Erythroblast (primary cell): ENCODE data around the gene RAD51B.
"Not testable (repeated sequence)": the region's sequence is repeated elsewhere in the genome, so short reads cannot be mapped to it uniquely, and the experiment has no call there.

Source experiments
- DNase-seq, 2 experiments: peaks; one replicate each; lab custom pipeline; 2025; lab: John Stamatoyannopoulos, UW
- GATA1 ChIP-seq: IDR thresholded peaks from 2 replicates; pipeline ENCODE4 v1.6.1; 2011; ENCODE audit warnings: low read depth, mild to moderate bottlenecking, control low read depth, low read length, moderate library complexity
- POLR2A ChIP-seq: IDR thresholded peaks from 2 replicates; pipeline ENCODE4 v1.6.1; 2011; ENCODE audit warnings: mild to moderate bottlenecking, low read length

The RAD51B gene

DNA sequence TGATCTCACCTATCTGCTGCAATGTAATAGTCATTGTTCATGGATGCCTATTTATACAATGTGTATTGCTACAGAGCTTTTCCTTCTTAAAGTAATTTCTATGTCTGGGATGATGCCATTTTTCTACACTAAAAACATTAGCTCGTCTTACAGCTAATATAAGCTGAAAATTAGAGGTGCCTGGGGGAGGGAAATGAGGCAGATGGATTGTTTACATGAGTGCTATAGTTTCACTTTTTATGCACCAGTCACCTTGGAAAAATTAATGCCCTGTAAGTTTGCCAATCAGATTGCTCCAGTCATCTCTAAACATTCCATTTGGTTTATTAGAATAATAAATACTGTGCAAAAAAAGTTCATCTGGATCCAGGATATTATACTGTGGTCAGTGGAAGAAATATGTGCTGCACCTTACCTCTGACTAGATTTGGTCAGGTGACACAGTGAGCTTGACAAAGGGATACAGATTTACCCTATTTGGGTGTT is 436.2 kb downstream of the RAD51B start:
- no peak for DNase-seq
- no peak for TF ChIP-seq POLR2A
- no peak for TF ChIP-seq GATA1

DNA sequence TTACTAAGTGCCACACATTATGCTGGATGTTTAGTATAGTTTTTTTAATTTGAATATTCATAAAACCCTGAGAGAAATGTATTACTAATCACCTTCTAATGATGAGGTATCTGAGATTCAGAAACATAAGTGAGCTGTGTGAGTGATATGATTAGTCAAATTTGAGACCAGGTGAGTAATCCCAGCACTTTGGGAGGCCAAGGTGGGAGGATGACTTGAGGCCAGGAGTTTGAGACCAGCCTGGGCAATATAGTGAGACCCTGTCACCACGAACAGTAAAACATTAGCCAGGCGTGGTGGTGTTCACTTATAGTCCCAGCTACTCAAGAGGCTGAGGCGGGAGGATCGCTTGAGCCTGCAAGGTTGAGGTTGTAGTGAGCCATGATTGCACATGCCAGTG is 438.4 kb downstream of the RAD51B start:
- no peak for TF ChIP-seq POLR2A
- no peak for TF ChIP-seq GATA1
- no peak for DNase-seq

DNA sequence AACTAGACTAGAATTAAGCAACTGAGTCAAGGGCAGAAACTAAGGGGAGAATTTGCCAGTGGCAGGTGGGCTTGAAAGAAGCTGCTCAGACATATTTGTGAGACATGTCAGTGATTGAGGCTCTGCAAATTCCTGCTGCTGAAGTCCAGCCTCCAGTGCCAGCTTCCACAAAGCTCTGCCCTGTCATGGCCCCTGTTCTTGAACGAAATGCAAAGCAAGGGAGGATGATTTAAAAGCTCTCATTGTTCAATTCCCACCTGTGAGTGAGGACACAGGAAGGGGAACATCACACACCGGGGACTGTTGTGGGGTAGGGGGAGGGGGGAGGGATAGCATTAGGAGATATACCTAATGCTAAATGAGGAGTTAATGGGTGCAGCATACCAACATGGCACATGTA is 439.4 kb downstream of the RAD51B start:
- not testable (repeated sequence) for DNase-seq

DNA sequence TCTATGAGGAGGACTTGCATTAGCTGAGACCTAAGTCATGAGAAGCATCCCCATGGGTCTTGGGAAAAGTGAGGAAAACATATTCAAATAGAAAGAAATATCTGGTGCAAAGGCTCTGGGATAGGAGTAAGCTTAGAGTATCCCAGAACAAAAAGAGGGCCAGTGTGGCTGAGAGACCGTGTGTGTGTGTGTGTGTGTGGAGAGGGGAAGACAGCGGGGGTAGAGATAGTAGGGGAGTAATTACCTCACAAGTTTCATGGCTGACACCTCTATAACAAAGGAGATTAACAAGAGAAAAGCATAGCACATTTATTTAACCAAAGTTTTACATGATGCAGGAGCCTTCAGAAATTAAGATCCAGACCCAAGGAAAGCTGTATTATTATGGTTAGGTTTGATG is 440.5 kb downstream of the RAD51B start:
- DNase-seq = no peak
- TF ChIP-seq POLR2A (no peak), GATA1 (no peak)

DNA sequence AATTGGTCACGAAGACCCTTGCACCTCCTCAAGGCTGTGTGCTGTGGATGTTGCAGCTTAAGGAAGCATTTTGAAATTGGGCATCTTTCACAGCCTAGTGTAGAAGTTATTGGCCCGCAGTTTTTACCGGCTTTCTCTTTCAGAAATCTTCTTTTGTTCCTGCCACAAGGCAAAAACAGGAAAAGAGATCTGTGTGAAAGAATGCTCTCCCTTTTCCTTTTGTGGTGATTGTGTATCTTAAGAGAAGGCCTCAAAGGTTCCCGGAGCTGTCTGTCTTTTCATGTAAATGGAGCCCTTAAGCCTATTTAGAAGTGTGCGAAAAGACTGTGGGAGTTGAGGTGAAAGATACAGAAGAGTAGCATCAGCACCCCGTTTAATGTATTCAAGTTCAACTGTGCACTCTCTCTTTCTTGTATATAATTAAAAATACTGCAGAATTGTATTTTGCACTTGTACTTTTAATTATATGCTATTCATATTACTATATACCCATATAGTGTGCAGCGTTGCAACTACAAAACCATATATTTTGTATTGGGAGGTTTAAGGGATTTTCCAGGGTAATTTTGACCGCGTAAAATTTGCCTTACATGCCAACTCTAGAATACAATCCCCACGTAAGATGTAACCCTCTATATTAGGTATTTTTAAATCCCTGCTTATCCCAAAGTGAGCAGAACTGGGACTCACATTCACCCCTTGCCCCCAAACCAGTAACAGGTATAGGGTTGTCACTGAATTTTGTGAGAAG is 441.7 kb downstream of the RAD51B start:
- no peak for TF ChIP-seq GATA1
- no peak for TF ChIP-seq POLR2A
- DNase-seq = no peak

DNA sequence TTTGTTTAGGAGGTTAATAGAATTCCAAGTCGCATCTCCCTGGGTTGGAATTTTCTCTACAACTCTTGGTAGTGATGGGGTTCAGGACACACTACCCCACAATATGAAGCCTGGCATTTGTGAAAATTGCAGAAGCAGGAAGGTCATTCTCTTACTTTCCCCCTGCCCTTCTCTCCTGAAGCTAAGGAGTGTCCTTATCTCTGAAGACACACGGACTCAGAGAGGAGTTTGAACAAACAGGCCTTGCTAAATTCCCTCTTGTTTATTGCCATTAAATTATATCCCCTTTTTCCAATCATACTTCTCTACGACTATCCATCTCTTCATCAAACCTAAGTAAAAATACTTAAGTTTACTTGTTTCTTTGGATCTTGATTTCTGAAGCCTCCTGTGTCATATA is 443.0 kb downstream of the RAD51B start:
- peak; percentile 55 to 78 for DNase-seq
- no peak for TF ChIP-seq POLR2A
- TF ChIP-seq GATA1 = no peak

DNA sequence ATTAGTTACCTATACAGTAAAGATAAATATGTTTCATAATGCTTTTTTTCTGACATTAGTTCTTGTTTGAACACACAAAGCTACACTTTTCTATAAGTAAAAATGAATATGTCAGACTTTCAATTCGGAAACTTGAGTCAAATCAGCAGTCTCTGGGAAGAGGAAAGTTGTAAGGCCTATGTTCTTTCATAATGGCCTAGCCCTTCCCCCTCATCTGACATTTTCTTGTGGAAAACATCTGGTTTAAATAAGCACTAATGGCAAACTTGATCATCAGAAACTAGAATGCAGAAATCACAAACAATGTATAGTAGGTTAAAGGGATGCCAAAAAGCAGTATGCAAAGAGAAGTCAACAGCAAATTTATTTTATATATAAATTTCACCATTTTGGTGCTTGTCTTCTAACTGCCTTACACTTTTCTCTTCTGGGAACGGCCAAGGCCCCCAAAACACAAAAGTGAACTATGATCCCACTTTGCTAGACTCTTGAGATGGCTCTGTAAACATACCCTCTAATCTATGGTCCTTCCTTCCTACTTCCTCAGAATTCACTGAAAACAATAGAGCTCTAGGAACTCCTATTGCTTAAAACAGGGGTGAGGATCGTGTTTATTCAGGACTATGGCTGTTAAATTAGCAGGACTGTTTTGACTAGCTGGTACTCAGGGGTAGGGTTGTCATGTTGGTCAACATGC is 444.1 kb downstream of the RAD51B start:
- TF ChIP-seq POLR2A (no peak), GATA1 (no peak)
- DNase-seq = no peak

DNA sequence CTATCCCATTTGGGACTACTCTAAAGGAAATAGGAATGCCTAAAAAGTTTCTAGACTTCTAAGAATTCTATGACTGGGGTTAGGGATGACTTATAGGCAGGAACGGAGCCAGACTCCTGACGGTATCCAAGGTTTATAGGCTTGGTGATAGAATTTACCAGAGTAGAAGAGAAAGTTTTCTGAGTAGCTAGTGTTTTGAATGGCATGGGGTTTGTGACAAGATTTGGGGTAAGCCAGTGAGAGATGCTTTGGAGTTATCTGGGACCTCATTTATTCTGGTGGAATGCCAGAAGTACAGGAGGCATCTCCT is 444.6 kb downstream of the RAD51B start:
- no peak for DNase-seq

DNA sequence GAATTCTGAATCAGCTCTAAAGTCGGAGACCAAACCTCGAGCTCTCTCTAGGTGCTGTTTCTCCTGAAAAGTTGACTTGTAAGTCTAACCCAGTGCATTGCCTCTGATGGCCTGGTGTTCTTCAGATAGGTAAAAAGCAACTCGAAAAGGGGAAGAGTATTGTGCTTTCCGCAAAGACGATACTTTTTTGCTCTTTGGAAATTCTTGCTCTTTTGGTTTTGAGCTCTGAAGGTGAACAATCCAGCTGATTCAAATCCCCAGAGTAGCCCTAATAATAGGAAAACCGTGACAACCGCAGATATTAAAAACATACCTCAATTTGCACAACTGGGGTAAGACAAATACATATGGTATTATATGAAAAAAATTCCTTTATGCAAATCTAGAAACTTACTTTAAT is 447.4 kb downstream of the RAD51B start:
- no peak for DNase-seq
- no peak for TF ChIP-seq POLR2A
- TF ChIP-seq GATA1 = no peak

More for the DNA sequence above, 444.6 kb downstream of the RAD51B start:
- TF ChIP-seq POLR2A (no peak), GATA1 (no peak)

DNA sequence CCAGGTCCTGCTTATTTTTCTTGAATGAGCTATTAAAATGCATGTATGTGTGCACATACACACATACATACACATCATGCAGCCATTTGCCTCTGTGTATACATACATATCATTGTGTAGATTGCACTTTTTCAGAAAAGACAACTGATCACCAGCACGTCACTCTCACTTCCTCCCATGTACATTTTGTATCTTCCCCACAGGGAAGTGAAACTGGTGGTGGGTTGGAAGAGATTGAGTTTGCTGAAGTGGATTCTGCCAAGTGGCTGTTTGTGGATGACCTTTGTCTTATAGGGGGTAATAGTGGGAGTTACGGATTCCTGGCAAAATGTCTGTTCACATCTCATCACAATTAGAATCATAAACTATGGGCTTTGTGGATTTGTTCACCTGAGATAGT is 448.6 kb downstream of the RAD51B start:
- TF ChIP-seq POLR2A (no peak), GATA1 (no peak)
- no peak for DNase-seq

DNA sequence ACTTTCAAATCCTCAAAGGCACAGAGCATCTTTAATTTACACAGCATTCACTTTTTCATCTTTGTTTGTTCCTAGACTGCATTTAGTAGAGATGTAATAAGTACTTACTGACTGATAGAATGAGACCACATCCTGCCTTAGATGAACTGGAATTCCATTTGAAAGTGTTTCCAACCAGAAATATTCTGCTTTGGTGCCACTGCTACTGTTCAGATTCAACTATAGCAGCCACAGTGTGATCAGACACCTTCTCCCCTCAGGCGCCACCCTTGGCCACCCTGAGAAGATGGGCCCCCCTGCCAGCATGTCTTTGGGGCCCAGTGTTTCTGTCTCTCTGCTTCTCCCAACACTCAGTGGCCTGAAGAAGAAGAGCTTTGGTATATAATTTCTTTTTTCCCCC is 449.1 kb downstream of the RAD51B start:
- TF ChIP-seq GATA1 = no peak
- TF ChIP-seq POLR2A = no peak
- DNase-seq = no peak

DNA sequence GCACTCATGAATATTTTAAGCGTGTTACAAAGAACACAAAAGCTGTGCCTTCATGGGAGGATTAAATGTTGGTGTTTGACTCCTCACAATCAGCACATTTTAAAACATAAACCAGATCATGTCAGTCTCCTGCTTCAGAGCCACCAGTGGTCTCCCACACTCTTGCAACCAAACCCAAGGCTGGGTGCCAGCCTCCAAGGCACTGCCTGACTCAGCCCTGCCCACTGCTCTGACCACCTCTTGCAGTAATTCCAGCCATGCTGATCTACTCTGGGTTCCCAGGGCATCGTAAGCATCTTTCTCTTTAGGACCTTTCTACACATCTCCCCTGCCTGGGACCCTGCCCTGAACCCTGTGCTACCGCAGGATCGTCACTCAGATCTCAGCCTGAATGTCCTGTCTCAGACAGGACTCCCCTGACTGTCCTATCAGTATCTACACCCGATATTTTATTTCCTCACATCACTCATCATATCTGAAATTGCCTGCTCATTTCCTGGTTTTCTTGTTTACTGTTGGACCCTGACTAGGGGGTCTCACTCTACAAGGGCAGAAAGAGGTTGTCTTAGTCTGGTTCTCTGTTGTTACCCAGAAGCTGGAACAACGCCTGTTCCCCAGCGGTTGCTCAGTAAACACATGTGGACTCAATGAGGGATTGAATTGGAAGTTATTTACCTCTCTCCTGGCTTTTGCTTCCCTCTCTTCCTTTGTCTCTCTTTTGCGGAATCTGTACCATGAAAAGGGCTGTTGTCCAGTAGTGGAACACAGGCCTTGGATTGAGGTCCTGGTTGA is 449.8 kb downstream of the RAD51B start:
- TF ChIP-seq GATA1 = no peak
- TF ChIP-seq POLR2A = no peak
- no peak for DNase-seq

DNA sequence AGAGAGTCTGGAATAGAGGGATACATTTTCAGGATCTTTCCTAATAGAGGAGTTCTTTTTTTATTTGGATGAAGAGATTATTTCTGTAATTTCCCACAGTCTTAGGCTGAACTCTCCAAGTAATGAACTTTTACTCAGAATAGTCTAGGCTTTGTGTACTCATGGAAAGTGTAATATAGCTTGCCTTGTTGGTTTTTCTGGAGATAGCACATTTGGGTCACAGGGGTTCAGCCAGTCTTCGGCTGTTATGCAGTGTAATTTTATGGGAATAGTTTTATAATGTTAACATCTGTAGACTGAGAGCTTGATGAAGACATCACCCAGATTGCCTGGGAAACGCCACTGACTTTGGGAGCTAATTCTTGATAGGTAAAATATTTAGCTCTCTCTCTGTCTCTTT is 450.8 kb downstream of the RAD51B start:
- DNase-seq = no peak
- TF ChIP-seq POLR2A (no peak), GATA1 (no peak)

DNA sequence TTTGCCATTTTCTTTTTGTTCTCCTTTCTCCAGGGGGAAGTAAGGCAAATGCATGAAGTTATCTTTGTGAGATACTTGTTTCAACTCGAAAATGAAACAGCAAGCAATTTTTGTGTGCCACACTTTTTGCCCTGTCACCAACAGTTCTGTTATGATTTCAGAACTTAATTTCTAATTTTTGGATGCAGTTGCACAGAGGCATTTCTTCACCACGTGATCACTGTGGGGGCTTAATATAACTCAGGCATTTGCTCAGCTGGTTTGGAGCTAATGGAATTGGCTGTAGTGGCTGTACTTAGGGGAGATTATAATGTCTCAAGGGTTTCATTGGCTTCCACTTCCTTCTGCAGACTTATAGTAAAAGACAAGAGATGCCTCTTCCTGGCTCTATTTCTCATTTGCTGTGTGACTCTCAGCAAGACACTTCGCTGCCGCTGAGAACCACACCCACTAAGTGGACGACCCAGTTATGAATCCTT is 452.4 kb downstream of the RAD51B start:
- no peak for TF ChIP-seq POLR2A
- TF ChIP-seq GATA1 = no peak
- DNase-seq = peak in 1 of 2 experiments; percentile 21

DNA sequence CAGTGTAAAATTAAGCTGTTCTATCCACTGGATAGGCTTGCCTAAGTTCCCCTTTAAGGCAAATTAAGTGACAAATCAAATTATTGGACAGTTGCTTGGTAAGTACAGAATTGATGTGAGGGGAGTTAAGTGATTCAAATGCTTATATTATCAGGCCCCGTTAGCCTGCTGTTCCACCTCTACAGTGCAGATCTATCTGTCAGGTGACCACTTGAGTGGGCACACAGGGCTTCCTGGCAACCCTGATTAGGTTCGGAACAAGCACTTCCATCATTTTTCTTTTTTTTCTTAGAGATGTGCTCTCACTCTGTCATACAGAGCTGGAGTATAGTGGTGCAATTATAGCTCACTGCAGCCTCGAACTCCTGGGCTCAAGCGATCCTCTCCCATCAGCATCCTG is 453.8 kb downstream of the RAD51B start:
- peak in 1 of 2 experiments; percentile 16 for DNase-seq
- TF ChIP-seq POLR2A = no peak
- TF ChIP-seq GATA1 = no peak

DNA sequence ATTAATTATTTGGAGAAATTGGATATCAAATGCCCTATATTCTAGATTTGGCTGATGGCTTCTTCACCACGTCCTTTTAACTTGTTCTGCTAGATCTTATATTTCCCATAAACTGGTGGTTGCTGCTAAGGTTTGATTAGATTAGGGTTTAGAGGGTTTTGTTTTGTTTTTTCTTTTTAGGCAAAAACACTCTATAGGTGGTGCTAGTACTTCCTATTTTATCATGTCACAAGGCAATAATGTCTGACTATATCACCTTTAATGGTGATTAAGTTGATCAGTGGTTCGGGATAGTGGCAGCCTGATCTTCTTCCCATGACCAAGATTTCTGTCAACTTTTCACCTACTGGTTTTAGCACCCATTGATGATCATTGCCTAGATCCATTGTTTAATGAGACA is 455.1 kb downstream of the RAD51B start:
- no peak for TF ChIP-seq POLR2A
- no peak for TF ChIP-seq GATA1
- peak; percentile 32 to 75 for DNase-seq
